A673 (cell line): ENCODE results near the gene KMT5C. TPM values are rescaled to one million over a fixed set of nuclear protein-coding genes. Genes with fewer than 3 reads are reported as not detected.

Source experiments
- BruUV-seq: library from RNA; stranded (reverse); fragments of 400-500 nt; replicated peaks from 2 replicates; lab custom pipeline; 2021; lab: Mats Ljungman, UMichigan
- CTCF ChIA-PET: fragments of 300-600 bp; sonication (Branson Sonifier 250); formaldehyde crosslinking; loops from one replicate; lab custom pipeline; 2022; ENCODE audit warnings: antibody characterized with exemption; lab: Charles Lee
- POLR2A ChIA-PET: fragments of 300-600 bp; sonication (Branson Sonifier 250); formaldehyde crosslinking; loops from one replicate; lab custom pipeline; 2022; ENCODE audit warnings: antibody characterized with exemption; ENCODE audit not compliant: low non-redundant PET; lab: Charles Lee
- DNase-seq: peaks from one replicate; pipeline ENCODE4 v3.0.0-alpha.2; 2015; ENCODE audit warnings: low spot score
- H3K27ac ChIP-seq: fragments of 200-600 bp; sonication (generic); 2 replicates; pipeline ENCODE4 v1.5.1; 2016; ENCODE audit warnings: mixed run types, low read depth, mild to moderate bottlenecking, mixed read lengths, antibody characterized with exemption, low read length; ENCODE audit not compliant: poor library complexity, severe bottlenecking
- H3K27me3 ChIP-seq: fragments of 200-600 bp; sonication (generic); replicated peaks from 2 replicates; pipeline ENCODE4 v1.6.1; 2017; ENCODE audit warnings: mixed run types, low read depth, mild to moderate bottlenecking, mixed read lengths, antibody characterized with exemption, low read length; ENCODE audit not compliant: insufficient read depth, poor library complexity
- H3K36me3 ChIP-seq: fragments of 200-600 bp; sonication (generic); 2 replicates; pipeline ENCODE4 v1.6.1; 2016; ENCODE audit warnings: mixed run types, mild to moderate bottlenecking, mixed read lengths, antibody characterized with exemption, low read length; ENCODE audit not compliant: insufficient read depth, poor library complexity, severe bottlenecking
- H3K4me1 ChIP-seq: fragments of 200-600 bp; sonication (generic); 2 replicates; pipeline ENCODE4 v1.6.1; 2017; ENCODE audit warnings: mixed run types, mild to moderate bottlenecking, mixed read lengths, antibody characterized with exemption, low read length; ENCODE audit not compliant: insufficient read depth, poor library complexity, severe bottlenecking
- H3K4me3 ChIP-seq: fragments of 200-600 bp; sonication (generic); 2 replicates; pipeline ENCODE4 v1.5.1; 2016; ENCODE audit warnings: low read depth, mixed run types, mild to moderate bottlenecking, mixed read lengths, low read length; ENCODE audit not compliant: poor library complexity, severe bottlenecking
- H3K9me3 ChIP-seq: fragments of 200-600 bp; sonication (generic); 2 replicates; pipeline ENCODE4 v1.6.1; 2016; ENCODE audit warnings: mixed run types, low read depth, mild to moderate bottlenecking, mixed read lengths, antibody characterized with exemption, low read length; ENCODE audit not compliant: poor library complexity, severe bottlenecking
- CTCF ChIP-seq: fragments of 300-800, 200-600 bp; sonication (generic); conservative IDR thresholded peaks from 2 replicates; pipeline ENCODE4 v1.5.1; 2017; ENCODE audit warnings: low read depth, mild to moderate bottlenecking, antibody characterized with exemption, low read length, moderate library complexity, mixed read lengths
- EZH2 ChIP-seq: fragments of 200-600 bp; sonication (generic); IDR thresholded peaks from 2 replicates; pipeline ENCODE4 v1.6.1; 2017; ENCODE audit warnings: borderline replicate concordance, low read depth, mild to moderate bottlenecking, mixed read lengths, antibody characterized with exemption, low read length; ENCODE audit not compliant: poor library complexity, severe bottlenecking
- intact Hi-C: fragments of 100-400 bp; cut with micrococcal nuclease; formaldehyde crosslinking; loops from one replicate; pipeline ENCODE4 v1.10.0; 2022; ENCODE audit not compliant: unreplicated experiment
- total RNA-seq: library from RNA; stranded (reverse); gene quantifications from 2 replicates; pipeline ENCODE4 v1.2.3, GENCODE V29; 2021

The KMT5C gene
- total RNA-seq, 1 experiment from 2014 or later = 19.7 TPM

- H3K27ac ChIP-seq = no peak overlapping the region
- H3K9me3 ChIP-seq = no peaks in the 10 kb centered on the region
- no peak for TF ChIP-seq EZH2
- TF ChIP-seq CTCF = no peak
- intact Hi-C loops = no loop called here
- DNase-seq = no peak
- H3K36me3 ChIP-seq = no peaks in the 10 kb centered on the region
- BruUV-seq = no TSS peak
- H3K27me3 ChIP-seq = no peaks in the 10 kb centered on the region
- H3K4me1 ChIP-seq = no peaks in the 10 kb centered on the region
- POLR2A ChIA-PET = no interaction called here
- CTCF ChIA-PET = no interaction called here
- H3K4me3 ChIP-seq = no peak overlapping the region
Measured at GRCh38 chr19:55316646-55317045, 23.0 kb upstream of the KMT5C start.

- no peaks in the 10 kb centered on the region for H3K4me1 ChIP-seq
- no peaks in the 10 kb centered on the region for H3K9me3 ChIP-seq
- ChIA-PET CTCF (no interaction called here), POLR2A (no interaction called here)
- no peaks in the 10 kb centered on the region for H3K27me3 ChIP-seq
- TF ChIP-seq CTCF (no peak), EZH2 (no peak)
- H3K36me3 ChIP-seq = no peaks in the 10 kb centered on the region
- BruUV-seq = no TSS peak
- H3K4me3 ChIP-seq = no peak overlapping the region
- DNase-seq = peak; percentile 53
- intact Hi-C loops = no loop called here
- H3K27ac ChIP-seq = no peak overlapping the region
Measured at GRCh38 chr19:55319785-55320184, 19.9 kb upstream of the KMT5C start.

- H3K27me3 ChIP-seq = no peaks in the 10 kb centered on the region
- POLR2A ChIA-PET = interaction anchor here (0.6 kb wide), 1 partner anchor 18 kb away, joined by 4 read pairs; the partner anchor contains the start of gene KMT5C
- no peak overlapping the region for H3K4me3 ChIP-seq
- no peaks in the 10 kb centered on the region for H3K9me3 ChIP-seq
- no peak for TF ChIP-seq EZH2
- no peak for TF ChIP-seq CTCF
- BruUV-seq = no TSS peak
- no peak for DNase-seq
- H3K36me3 ChIP-seq = no peaks in the 10 kb centered on the region
- no peaks in the 10 kb centered on the region for H3K4me1 ChIP-seq
- CTCF ChIA-PET = no interaction called here
- no peak overlapping the region for H3K27ac ChIP-seq
- intact Hi-C loops = no loop called here
Measured at GRCh38 chr19:55320844-55321419, 18.7 kb upstream of the KMT5C start.
